ENCODE results near the gene MINDY2.

Gene MINDY2

GRCh38 chr15:58770857-58771620, at the start of gene MINDY2:
MINDY2 (plus strand) TSS chr15:58771302; CDS start chr15:58771396, 94 bp downstream.
- DNase-seq (ENCODE audit: low read depth in 2 of 3, low spot score in 1 of 3): peak; percentile 83 to 96 (median 91)

- no peak for DNase-seq (ENCODE audit: low read depth in 2 of 3, low spot score in 1 of 3)
Observed at GRCh38 chr15:58724466-58724865, 46.6 kb upstream of the MINDY2 start.

- DNase-seq (ENCODE audit: low read depth in 2 of 3, low spot score in 1 of 3): no peak
Observed at GRCh38 chr15:58726867-58727266, 44.2 kb upstream of the MINDY2 start.

GRCh38 chr15:58731756-58732535, 39.2 kb upstream of the MINDY2 start:
- no peak for DNase-seq (ENCODE audit: low read depth in 2 of 3, low spot score in 1 of 3)

GRCh38 chr15:58732625-58733363, 38.3 kb upstream of the MINDY2 start:
- DNase-seq (ENCODE audit: low read depth in 2 of 3, low spot score in 1 of 3): no peak

- no peak for DNase-seq (ENCODE audit: low read depth in 2 of 3, low spot score in 1 of 3)
Observed at GRCh38 chr15:58734859-58735258, 36.2 kb upstream of the MINDY2 start.

GRCh38 chr15:58736018-58736643, 35.0 kb upstream of the MINDY2 start:
- no peak for DNase-seq (ENCODE audit: low read depth in 2 of 3, low spot score in 1 of 3)

GRCh38 chr15:58737298-58737697, 33.8 kb upstream of the MINDY2 start:
- DNase-seq (ENCODE audit: low read depth in 2 of 3, low spot score in 1 of 3): no peak

- no peak for DNase-seq (ENCODE audit: low read depth in 2 of 3, low spot score in 1 of 3)
Observed at GRCh38 chr15:58738046-58738707, 32.9 kb upstream of the MINDY2 start.

- no peak for DNase-seq (ENCODE audit: low read depth in 2 of 3, low spot score in 1 of 3)
Observed at GRCh38 chr15:58740436-58740835, 30.7 kb upstream of the MINDY2 start.

GRCh38 chr15:58741032-58741431, 30.1 kb upstream of the MINDY2 start:
- no peak for DNase-seq (ENCODE audit: low read depth in 2 of 3, low spot score in 1 of 3)

- no peak for DNase-seq (ENCODE audit: low read depth in 2 of 3, low spot score in 1 of 3)
Observed at GRCh38 chr15:58742022-58742813, 28.9 kb upstream of the MINDY2 start.

- no peak for DNase-seq (ENCODE audit: low read depth in 2 of 3, low spot score in 1 of 3)
Observed at GRCh38 chr15:58742819-58743502, 28.1 kb upstream of the MINDY2 start.

- no peak for DNase-seq (ENCODE audit: low read depth in 2 of 3, low spot score in 1 of 3)
Observed at GRCh38 chr15:58746174-58746573, 24.9 kb upstream of the MINDY2 start.

- peak in 2 of 3 donors; percentile 28 to 52 for DNase-seq (ENCODE audit: low read depth in 2 of 3, low spot score in 1 of 3)
Observed at GRCh38 chr15:58748040-58748851, 22.9 kb upstream of the MINDY2 start.

GRCh38 chr15:58748852-58749531, 22.1 kb upstream of the MINDY2 start:
- DNase-seq (ENCODE audit: low read depth in 2 of 3, low spot score in 1 of 3): peak in 2 of 3 donors; percentile 24 to 36

GRCh38 chr15:58749532-58750337, 21.4 kb upstream of the MINDY2 start, which contains the start of gene ADAM10:
ADAM10 (minus strand) TSS chr15:58749707; CDS start chr15:58749534, 173 bp downstream.
- peak; percentile 98 to 99 (median 98) for DNase-seq (ENCODE audit: low read depth in 2 of 3, low spot score in 1 of 3)

Data from stimulated activated CD4-positive, alpha-beta T cell treated with anti-CD3 and anti-CD28 coated beads, Interleukin-12 subunit alpha, Interleukin-12 subunit beta, amount 100 ng/mL, for 48 hours (primary cell).